T-helper 2 cell treated with Interferon-gamma antibody and Interleukin-4, amounts not matched to agents 5 μg/mL and 100 μg/mL, for 36 hours (primary cell): Measurements from ENCODE around the gene GABRA5.
"Not testable (repeated sequence)": the region's sequence is repeated elsewhere in the genome, so short reads cannot be mapped to it uniquely, and the experiment has no call there.

Experiments used
- DNase-seq: peaks from one replicate; pipeline ENCODE4 v3.0.0; 2021; ENCODE audit warnings: low spot score
- H3K27ac Mint-ChIP-seq: one replicate; pipeline ENCODE4 v1.8.0; 2021; ENCODE audit warnings: mild to moderate bottlenecking, mixed read lengths
- H3K27me3 Mint-ChIP-seq: one replicate; pipeline ENCODE4 v1.8.0; 2021; ENCODE audit warnings: low read depth, mixed read lengths
- H3K36me3 Mint-ChIP-seq: one replicate; pipeline ENCODE4 v1.8.0; 2021; ENCODE audit warnings: low read depth, mixed read lengths
- H3K4me1 Mint-ChIP-seq: one replicate; pipeline ENCODE4 v1.8.0; 2021; ENCODE audit warnings: low read depth, mixed read lengths
- H3K4me3 Mint-ChIP-seq: one replicate; pipeline ENCODE4 v1.8.0; 2022; ENCODE audit warnings: mild to moderate bottlenecking, moderate library complexity, mixed read lengths
- H3K9me3 Mint-ChIP-seq: one replicate; pipeline ENCODE4 v1.8.0; 2021; ENCODE audit warnings: mixed read lengths

The GABRA5 gene

DNA sequence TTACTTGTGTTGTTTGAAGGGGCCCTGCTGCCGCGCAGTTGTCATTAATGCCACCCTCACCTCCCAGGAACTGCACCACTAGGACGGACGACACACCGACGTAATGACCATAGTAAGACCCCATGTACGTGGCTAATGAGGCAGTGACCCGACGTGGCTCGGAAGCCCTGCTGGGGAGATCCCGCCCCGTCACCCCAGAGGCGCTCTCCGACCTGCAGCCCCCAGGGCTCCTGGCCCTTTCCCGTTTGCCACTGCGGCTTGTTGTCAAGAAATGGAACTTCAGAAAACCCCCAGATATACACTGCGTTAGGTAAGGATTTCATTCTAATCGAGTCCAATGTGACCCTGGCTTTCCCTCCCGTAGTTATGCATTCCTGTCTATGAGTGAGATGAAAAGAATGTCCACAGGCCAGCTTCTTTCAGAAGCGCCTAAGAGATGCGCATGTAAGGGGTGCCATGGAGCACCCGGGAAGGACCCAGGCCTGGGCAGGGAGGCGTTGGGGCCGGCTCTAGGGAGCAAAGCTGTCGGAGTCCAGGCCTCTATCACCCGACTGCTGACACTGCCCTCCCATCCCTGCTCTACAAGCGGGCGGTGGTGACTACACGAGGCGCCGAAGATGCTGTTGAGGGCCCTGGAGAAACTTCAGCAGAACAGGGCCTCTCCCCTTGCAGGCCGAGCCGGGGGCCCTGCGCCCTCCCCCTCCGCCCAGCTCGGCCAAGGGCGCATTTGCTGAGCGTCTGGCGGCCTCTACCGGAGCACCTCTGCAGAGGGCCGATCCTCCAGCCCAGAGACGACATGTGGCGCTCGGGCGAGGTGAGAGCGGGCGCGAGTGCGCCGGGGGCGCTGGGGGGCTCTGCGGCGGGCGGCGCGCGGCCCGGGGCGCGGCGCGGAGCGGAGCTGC is at the start of gene GABRA5:
GABRA5 (plus strand) TSS at position 765 of the 902 bp plus-strand sequence. CDS start 2,187 bp downstream, outside the sequence.
- Mint-ChIP-seq H3K4me1 (no peaks in the 10 kb centered on the region), H3K27me3 (peaks cover 26% of the 10 kb centered on the region), H3K27ac (no peak within 1 kb of the TSS), H3K36me3 (no peaks in the 10 kb centered on the region), H3K4me3 (no peak within 1 kb of the TSS), H3K9me3 (no peaks in the 10 kb centered on the region)
- no peak for DNase-seq

DNA sequence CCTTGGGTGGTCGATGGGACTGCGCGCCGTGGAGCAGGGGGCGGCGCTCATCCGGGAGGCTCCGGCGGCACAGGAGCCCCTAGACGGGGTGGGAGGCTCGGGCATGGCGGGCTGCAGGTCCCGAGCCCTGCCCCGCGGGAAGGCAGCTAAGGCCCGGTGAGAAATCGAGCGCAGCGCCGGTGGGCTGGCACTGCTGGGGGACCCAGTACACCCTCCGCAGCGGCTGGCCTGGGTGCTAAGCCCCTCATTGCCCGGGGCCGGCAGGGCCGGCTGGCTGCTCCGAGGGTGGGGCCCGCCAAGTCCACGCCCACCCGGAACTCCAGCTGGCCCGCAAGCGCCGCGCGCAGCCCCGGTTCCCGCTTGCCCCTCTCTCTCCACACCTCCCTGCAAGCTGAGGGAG is 35.7 kb upstream of the GABRA5 start:
- peaks cover 26% of the 10 kb centered on the region for H3K9me3 Mint-ChIP-seq
- H3K27me3 Mint-ChIP-seq, H3K4me1 Mint-ChIP-seq, H3K4me3 Mint-ChIP-seq, H3K27ac Mint-ChIP-seq, H3K36me3 Mint-ChIP-seq, DNase-seq: not testable (repeated sequence)

- Mint-ChIP-seq H3K4me1 (no peaks in the 10 kb centered on the region), H3K27ac (no peak overlapping the region), H3K9me3 (peaks cover 26% of the 10 kb centered on the region), H3K27me3 (no peaks in the 10 kb centered on the region), H3K4me3 (no peak overlapping the region), H3K36me3 (no peaks in the 10 kb centered on the region)
- no peak for DNase-seq
These were observed 34.9 kb upstream of the GABRA5 start for GRCh38 chr15:26831951-26832350.

DNA sequence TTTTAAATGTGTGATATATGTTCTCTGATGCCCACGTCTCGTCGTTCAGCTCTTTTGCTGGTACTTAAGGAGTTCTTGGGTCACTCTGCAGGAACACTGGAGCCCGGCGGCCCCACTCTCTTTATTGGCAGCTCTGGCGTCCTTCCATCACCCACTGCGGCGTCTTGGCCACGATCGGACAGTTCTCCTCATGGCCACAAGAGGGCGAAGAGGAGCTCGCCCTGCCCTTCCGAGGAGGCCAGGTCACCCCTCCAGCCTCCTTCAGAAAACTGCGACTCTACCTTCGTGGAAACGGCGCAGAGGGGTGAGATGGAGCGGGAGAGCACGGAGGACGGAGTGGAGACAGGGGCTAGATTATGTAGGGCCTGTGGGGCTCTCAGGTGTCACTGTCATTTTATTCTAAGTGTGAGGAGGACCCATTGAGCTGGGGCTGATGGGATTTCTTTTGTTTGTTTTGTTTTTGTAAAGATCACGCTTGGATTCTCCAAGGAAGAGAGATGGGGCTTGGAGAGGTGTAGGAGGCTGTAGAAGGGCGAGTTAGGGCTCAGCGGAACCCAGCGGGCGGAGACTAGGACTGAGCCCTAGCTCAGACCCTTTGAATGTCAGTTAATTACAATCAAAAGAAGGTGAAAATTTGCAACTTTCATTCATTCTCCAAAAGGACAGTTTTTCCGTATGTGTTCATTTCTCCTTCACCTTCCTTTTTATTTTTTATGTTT is 28.0 kb upstream of the GABRA5 start:
- peaks cover 33% of the 10 kb centered on the region for H3K9me3 Mint-ChIP-seq
- H3K27ac Mint-ChIP-seq, result no peak overlapping the region
- no peak for DNase-seq
- H3K4me3 Mint-ChIP-seq, result no peak overlapping the region
- H3K4me1 Mint-ChIP-seq, result no peaks in the 10 kb centered on the region
- H3K27me3 Mint-ChIP-seq, result no peaks in the 10 kb centered on the region
- H3K36me3 Mint-ChIP-seq, result no peaks in the 10 kb centered on the region

GRCh38 chr15:26841514-26841913 is 25.3 kb upstream of the GABRA5 start:
- no peaks in the 10 kb centered on the region for H3K27me3 Mint-ChIP-seq
- no peaks in the 10 kb centered on the region for H3K4me1 Mint-ChIP-seq
- no peak overlapping the region for H3K4me3 Mint-ChIP-seq
- no peak for DNase-seq
- no peak overlapping the region for H3K27ac Mint-ChIP-seq
- no peaks in the 10 kb centered on the region for H3K36me3 Mint-ChIP-seq
- H3K9me3 Mint-ChIP-seq, result peaks cover 27% of the 10 kb centered on the region

- Mint-ChIP-seq H3K4me1 (no peaks in the 10 kb centered on the region), H3K27me3 (no peaks in the 10 kb centered on the region)
These were observed 24.9 kb upstream of the GABRA5 start for GRCh38 chr15:26841941-26842340.

DNA sequence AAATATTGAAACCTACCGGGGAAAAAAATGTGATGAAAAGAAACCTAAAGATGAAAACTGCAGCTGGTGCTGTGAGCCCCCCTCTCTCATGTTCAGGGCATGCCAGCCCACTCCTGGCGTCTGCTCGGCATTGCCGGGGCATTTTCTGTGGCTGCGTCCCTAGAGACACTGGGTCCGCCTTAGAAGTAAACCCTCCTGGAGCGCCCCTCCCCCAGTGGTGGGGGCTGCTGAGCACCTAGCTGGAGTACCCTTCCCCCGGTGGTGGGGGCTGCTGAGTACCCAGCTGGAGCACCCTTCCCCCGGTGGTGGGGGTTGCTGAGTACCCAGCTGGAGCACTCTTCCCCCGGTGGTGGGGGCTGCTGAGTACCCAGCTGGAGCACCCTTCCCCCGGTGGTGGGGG is 24.5 kb upstream of the GABRA5 start:
- DNase-seq, result no peak
- Mint-ChIP-seq H3K9me3 (peaks cover 28% of the 10 kb centered on the region), H3K27ac (no peak overlapping the region), H3K27me3 (no peaks in the 10 kb centered on the region), H3K4me3 (no peak overlapping the region), H3K4me1 (no peaks in the 10 kb centered on the region), H3K36me3 (no peaks in the 10 kb centered on the region)

More at GRCh38 chr15:26841941-26842340, 24.9 kb upstream of the GABRA5 start:
- DNase-seq, result no peak
- H3K4me3 Mint-ChIP-seq, result no peak overlapping the region
- no peaks in the 10 kb centered on the region for H3K36me3 Mint-ChIP-seq
- peaks cover 31% of the 10 kb centered on the region for H3K9me3 Mint-ChIP-seq
- no peak overlapping the region for H3K27ac Mint-ChIP-seq

DNA sequence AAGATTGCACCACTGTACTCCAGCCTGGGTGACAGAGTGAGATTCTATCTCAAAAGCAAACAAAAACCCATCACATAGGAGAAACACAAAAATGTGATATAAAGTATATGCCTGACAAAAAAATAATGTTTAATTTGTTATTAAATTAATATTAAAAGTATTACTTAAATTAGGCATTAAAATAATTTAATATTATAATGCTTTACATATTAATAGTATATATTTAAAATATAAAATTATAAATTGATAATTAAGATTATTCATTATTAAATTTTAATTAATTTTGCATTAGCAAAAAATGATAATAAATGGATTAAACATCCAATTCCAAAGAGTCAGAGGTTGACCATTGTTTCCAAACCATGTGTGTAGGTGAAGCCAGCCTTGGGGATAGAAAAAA is 22.0 kb upstream of the GABRA5 start:
- Mint-ChIP-seq H3K36me3 (no peaks in the 10 kb centered on the region), H3K4me1 (no peaks in the 10 kb centered on the region), H3K27ac (no peak overlapping the region), H3K4me3 (no peak overlapping the region), H3K9me3 (peaks cover 33% of the 10 kb centered on the region), H3K27me3 (no peaks in the 10 kb centered on the region)
- DNase-seq, result no peak

DNA sequence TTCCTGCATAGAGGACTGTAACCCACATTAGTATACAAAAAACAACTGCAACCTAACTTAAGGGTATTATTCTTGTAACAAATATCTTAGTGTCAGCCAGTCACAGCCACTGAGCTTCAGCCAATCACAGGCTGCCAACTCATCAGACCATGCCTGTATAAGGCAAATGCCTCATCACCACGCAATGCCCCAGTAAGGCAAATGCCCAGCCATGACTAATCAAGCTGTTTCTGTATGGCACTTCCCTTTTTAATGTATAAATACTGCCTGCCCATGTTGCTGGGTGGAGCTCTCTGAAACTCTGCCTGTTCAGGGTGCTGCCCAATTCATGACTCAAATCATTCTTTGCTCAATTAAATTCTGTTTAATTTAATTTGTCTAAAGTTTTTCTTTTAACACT is 18.4 kb upstream of the GABRA5 start:
- Mint-ChIP-seq H3K27me3 (no peaks in the 10 kb centered on the region), H3K36me3 (no peaks in the 10 kb centered on the region), H3K4me1 (no peaks in the 10 kb centered on the region), H3K4me3 (no peak overlapping the region), H3K9me3 (peaks cover 21% of the 10 kb centered on the region), H3K27ac (no peak overlapping the region)
- DNase-seq, result no peak

- H3K4me1 Mint-ChIP-seq, result no peaks in the 10 kb centered on the region
- H3K36me3 Mint-ChIP-seq, result no peaks in the 10 kb centered on the region
- no peak overlapping the region for H3K27ac Mint-ChIP-seq
- no peaks in the 10 kb centered on the region for H3K27me3 Mint-ChIP-seq
- DNase-seq, result no peak
- H3K4me3 Mint-ChIP-seq, result no peak overlapping the region
- peaks cover 21% of the 10 kb centered on the region for H3K9me3 Mint-ChIP-seq
These were observed 16.7 kb upstream of the GABRA5 start for GRCh38 chr15:26850161-26850560.

DNA sequence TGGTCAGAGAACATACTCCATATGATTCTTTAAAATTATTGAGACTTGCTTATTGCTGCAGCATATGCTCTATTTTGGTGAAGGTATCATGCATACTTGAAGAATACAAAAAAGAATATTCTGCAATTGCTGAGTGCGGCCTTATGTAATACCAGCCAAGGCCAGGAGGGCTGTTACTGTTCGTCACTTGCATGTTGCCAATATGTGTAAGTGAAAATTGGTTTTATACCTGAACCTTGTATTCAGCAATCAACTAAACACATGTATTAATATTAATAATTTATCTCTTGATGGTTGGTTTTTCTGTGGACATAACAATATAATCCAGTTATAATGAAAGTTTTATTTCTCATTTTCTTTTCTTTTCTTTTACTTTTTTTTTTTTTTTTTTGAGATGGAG is 13.9 kb upstream of the GABRA5 start:
- Mint-ChIP-seq H3K4me3 (no peak overlapping the region), H3K27ac (no peak overlapping the region), H3K36me3 (no peaks in the 10 kb centered on the region), H3K4me1 (no peaks in the 10 kb centered on the region), H3K27me3 (no peaks in the 10 kb centered on the region), H3K9me3 (peaks cover 12% of the 10 kb centered on the region)
- DNase-seq, result no peak

DNA sequence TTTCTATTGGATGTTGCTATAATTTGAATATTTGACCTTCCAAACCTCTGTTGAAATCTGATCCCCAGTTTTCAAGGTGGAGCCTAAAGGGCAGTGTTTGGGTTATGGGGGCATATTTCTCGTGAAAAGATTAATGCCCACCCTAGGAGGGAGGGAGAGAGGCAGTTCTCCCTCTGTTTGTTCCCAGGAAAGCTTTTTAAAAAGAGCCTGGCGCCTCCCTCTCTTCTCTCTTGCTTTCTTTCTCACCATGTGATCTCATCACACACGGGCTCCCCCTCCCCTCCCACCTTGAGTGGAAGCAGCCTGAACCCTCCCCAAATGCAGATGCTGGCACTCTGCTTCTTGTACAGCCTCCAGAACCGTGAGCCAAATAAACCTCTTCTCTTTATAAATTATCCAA is 12.4 kb upstream of the GABRA5 start:
- no peaks in the 10 kb centered on the region for H3K36me3 Mint-ChIP-seq
- H3K27me3 Mint-ChIP-seq, result no peaks in the 10 kb centered on the region
- H3K9me3 Mint-ChIP-seq, result peaks cover under 1% of the 10 kb centered on the region
- no peaks in the 10 kb centered on the region for H3K4me1 Mint-ChIP-seq
- no peak for DNase-seq
- H3K4me3 Mint-ChIP-seq, result no peak overlapping the region
- H3K27ac Mint-ChIP-seq, result no peak overlapping the region

- Mint-ChIP-seq H3K9me3 (no peaks in the 10 kb centered on the region), H3K27ac (no peak overlapping the region), H3K4me1 (no peaks in the 10 kb centered on the region), H3K27me3 (peaks cover 26% of the 10 kb centered on the region), H3K4me3 (no peak overlapping the region), H3K36me3 (no peaks in the 10 kb centered on the region)
- no peak for DNase-seq
These were observed 2.1 kb upstream of the GABRA5 start for GRCh38 chr15:26864664-26865191.
